Measurements from ENCODE around the gene KCNMA1. TPM values are rescaled to one million over a fixed set of nuclear protein-coding genes. Genes with fewer than 3 reads are reported as not detected.

The KCNMA1 gene
- total RNA-seq, 1 donor = 77.8 TPM

DNA sequence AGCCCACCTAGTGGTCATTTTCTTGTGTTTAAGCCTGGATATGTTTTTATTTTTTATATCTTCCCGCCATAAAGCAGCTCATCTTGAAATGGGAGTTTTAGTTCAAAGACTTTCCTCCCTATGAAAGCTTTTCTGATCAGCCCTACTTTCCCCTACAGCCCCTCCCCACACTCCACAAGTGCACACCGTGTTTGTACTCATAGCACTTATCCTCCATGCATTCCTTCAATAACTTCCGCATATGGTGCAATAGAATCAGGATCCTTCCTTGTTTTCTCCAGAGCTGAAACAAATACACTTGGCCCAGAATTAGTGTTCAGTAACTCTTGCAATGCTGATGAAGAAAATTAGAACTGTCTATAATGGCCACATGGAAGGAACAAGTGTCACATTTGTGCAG is 235.9 kb downstream of the KCNMA1 start:
- Histone ChIP-seq H3K27me3 (ENCODE audit: insufficient read depth, low read length) (no peaks in the 10 kb centered on the region), H3K36me3 (ENCODE audit: insufficient read depth, low read length) (no peaks in the 10 kb centered on the region), H3K4me1 (ENCODE audit: insufficient read depth, low read length) (peaks cover 18% of the 10 kb centered on the region), H4K20me1 (ENCODE audit: insufficient read depth, low read length) (no peaks in the 10 kb centered on the region), H2AFZ (ENCODE audit: low read length) (no peak overlapping the region), H3K4me3 (ENCODE audit: insufficient read depth, low read length) (no peak overlapping the region), H3K27ac (ENCODE audit: low read depth, low read length) (no peak overlapping the region), H3K79me2 (ENCODE audit: insufficient read depth, low read length) (no peaks in the 10 kb centered on the region), H3K4me2 (ENCODE audit: insufficient read depth, low read length) (no peak overlapping the region), H3K9me3 (ENCODE audit: low read depth, low read length) (no peaks in the 10 kb centered on the region)
- TF ChIP-seq, protein P1, sequence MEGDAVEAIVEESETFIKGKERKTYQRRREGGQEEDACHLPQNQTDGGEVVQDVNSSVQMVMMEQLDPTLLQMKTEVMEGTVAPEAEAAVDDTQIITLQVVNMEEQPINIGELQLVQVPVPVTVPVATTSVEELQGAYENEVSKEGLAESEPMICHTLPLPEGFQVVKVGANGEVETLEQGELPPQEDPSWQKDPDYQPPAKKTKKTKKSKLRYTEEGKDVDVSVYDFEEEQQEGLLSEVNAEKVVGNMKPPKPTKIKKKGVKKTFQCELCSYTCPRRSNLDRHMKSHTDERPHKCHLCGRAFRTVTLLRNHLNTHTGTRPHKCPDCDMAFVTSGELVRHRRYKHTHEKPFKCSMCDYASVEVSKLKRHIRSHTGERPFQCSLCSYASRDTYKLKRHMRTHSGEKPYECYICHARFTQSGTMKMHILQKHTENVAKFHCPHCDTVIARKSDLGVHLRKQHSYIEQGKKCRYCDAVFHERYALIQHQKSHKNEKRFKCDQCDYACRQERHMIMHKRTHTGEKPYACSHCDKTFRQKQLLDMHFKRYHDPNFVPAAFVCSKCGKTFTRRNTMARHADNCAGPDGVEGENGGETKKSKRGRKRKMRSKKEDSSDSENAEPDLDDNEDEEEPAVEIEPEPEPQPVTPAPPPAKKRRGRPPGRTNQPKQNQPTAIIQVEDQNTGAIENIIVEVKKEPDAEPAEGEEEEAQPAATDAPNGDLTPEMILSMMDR (IDR thresholded peaks at IDR 0.05; ENCODE audit: extremely low read depth, low read depth, low read length) = no peak
- no peak for DNase-seq (ENCODE audit: insufficient read length, low spot score, missing footprints)

DNA sequence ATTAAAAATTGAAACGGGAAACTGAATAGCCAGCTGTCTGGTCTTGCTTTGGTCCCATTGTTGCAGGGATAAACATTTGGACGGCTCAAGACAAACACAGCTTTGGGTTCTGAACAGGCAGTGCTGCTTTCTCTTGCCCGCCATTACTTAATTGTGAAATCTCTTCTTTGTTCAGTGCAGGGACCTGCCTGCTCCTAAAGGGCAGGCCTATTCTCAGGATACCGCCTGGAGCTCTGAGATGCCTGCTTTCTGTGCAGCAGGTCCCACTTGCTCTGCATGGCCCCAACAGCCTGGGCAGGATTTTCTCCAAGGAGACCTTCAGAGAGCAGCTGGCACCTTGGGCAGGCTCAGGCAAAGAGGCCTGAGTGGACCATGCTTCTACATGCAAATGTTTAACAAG is 237.6 kb downstream of the KCNMA1 start:
- H3K4me1 ChIP-seq (ENCODE audit: insufficient read depth, low read length) = peaks cover 13% of the 10 kb centered on the region
- H3K9me3 ChIP-seq (ENCODE audit: low read depth, low read length) = no peaks in the 10 kb centered on the region
- H3K27me3 ChIP-seq (ENCODE audit: insufficient read depth, low read length) = no peaks in the 10 kb centered on the region
- no peak overlapping the region for H2AFZ ChIP-seq (ENCODE audit: low read length)
- H4K20me1 ChIP-seq (ENCODE audit: insufficient read depth, low read length) = no peaks in the 10 kb centered on the region
- H3K27ac ChIP-seq (ENCODE audit: low read depth, low read length) = no peak overlapping the region
- DNase-seq (ENCODE audit: insufficient read length, low spot score, missing footprints) = no peak
- no peak overlapping the region for H3K4me2 ChIP-seq (ENCODE audit: insufficient read depth, low read length)
- H3K36me3 ChIP-seq (ENCODE audit: insufficient read depth, low read length) = no peaks in the 10 kb centered on the region
- H3K79me2 ChIP-seq (ENCODE audit: insufficient read depth, low read length) = peaks cover 2% of the 10 kb centered on the region
- TF ChIP-seq, protein P1 (IDR thresholded peaks at IDR 0.05; ENCODE audit: extremely low read depth, low read depth, low read length) = no peak
- no peak overlapping the region for H3K4me3 ChIP-seq (ENCODE audit: insufficient read depth, low read length)

GRCh38 chr10:77398986-77399755 is 238.4 kb downstream of the KCNMA1 start:
- H3K36me3 ChIP-seq (ENCODE audit: insufficient read depth, low read length) = no peaks in the 10 kb centered on the region
- H3K4me3 ChIP-seq (ENCODE audit: insufficient read depth, low read length) = no peak overlapping the region
- no peak overlapping the region for H3K27ac ChIP-seq (ENCODE audit: low read depth, low read length)
- no peak overlapping the region for H2AFZ ChIP-seq (ENCODE audit: low read length)
- no peaks in the 10 kb centered on the region for H3K27me3 ChIP-seq (ENCODE audit: insufficient read depth, low read length)
- TF ChIP-seq, protein P1 (IDR thresholded peaks at IDR 0.05; ENCODE audit: extremely low read depth, low read depth, low read length) = no peak
- H3K9me3 ChIP-seq (ENCODE audit: low read depth, low read length) = no peaks in the 10 kb centered on the region
- H3K4me2 ChIP-seq (ENCODE audit: insufficient read depth, low read length) = no peak overlapping the region
- H4K20me1 ChIP-seq (ENCODE audit: insufficient read depth, low read length) = no peaks in the 10 kb centered on the region
- peaks cover 2% of the 10 kb centered on the region for H3K79me2 ChIP-seq (ENCODE audit: insufficient read depth, low read length)
- no peak for DNase-seq (ENCODE audit: insufficient read length, low spot score, missing footprints)
- peaks cover 13% of the 10 kb centered on the region for H3K4me1 ChIP-seq (ENCODE audit: insufficient read depth, low read length)

- Histone ChIP-seq H3K27ac (ENCODE audit: low read depth, low read length) (no peak overlapping the region), H3K4me1 (ENCODE audit: insufficient read depth, low read length) (peaks cover 13% of the 10 kb centered on the region), H3K9me3 (ENCODE audit: low read depth, low read length) (no peaks in the 10 kb centered on the region), H3K27me3 (ENCODE audit: insufficient read depth, low read length) (no peaks in the 10 kb centered on the region), H3K36me3 (ENCODE audit: insufficient read depth, low read length) (no peaks in the 10 kb centered on the region), H3K4me2 (ENCODE audit: insufficient read depth, low read length) (no peak overlapping the region), H4K20me1 (ENCODE audit: insufficient read depth, low read length) (no peaks in the 10 kb centered on the region), H2AFZ (ENCODE audit: low read length) (no peak overlapping the region), H3K79me2 (ENCODE audit: insufficient read depth, low read length) (peaks cover 2% of the 10 kb centered on the region), H3K4me3 (ENCODE audit: insufficient read depth, low read length) (no peak overlapping the region)
- TF ChIP-seq, protein P1 (IDR thresholded peaks at IDR 0.05; ENCODE audit: extremely low read depth, low read depth, low read length) = no peak
- DNase-seq (ENCODE audit: insufficient read length, low spot score, missing footprints) = no peak
These were observed 239.1 kb downstream of the KCNMA1 start for GRCh38 chr10:77398558-77398957.

Measured in osteoblast (primary cell).